SK-N-SH (cell line): ENCODE results near the gene TDRD9. TPM values are rescaled to one million over a fixed set of nuclear protein-coding genes. Genes with fewer than 3 reads are reported as not detected.
A peak's percentile ranks its signal among the peaks of the same experiment; 100 is the strongest.

Experiments
- CTCF ChIA-PET: fragments of 300-600, 350-600 bp; formaldehyde crosslinking; extraction: SDS; loops from one replicate; lab custom pipeline; 2021; lab: Yijun Ruan, JAX
- POLR2A ChIA-PET: fragments of 350-600 bp; sonication (Branson Sonifier 250); formaldehyde crosslinking; extraction: SDS; loops from one replicate; lab custom pipeline; 2020; ENCODE audit warnings: antibody characterized with exemption, inconsistent platforms; lab: Yijun Ruan, JAX
- DNase-seq: peaks from one replicate; pipeline ENCODE4 v3.0.0; 2012
- H2AFZ ChIP-seq: fragments of 200-600 bp; sonication (generic); 2 replicates; pipeline ENCODE4 v1.8.1; 2016; ENCODE audit warnings: antibody characterized with exemption, mild to moderate bottlenecking, low read depth
- H3F3A ChIP-seq: fragments of 200-600 bp; sonication (generic); replicated peaks from 2 replicates; pipeline ENCODE3; 2016; ENCODE audit warnings: antibody characterized with exemption, mild to moderate bottlenecking; ENCODE audit not compliant: insufficient read depth
- H3K27ac ChIP-seq, 2 experiments: fragments of 200-500 bp in 1 of 2; fragments of 200-600 bp in 1 of 2; sonication (Bioruptor generic) in 1 of 2; sonication (generic), shearing (Covaris generic) in 1 of 2; 2 replicates each; pipeline versions ENCODE4 v1.5.1 to v1.6.1; 2014 to 2016; ENCODE audit warnings: low read depth in 2 of 2, inconsistent platforms in 1 of 2, low read length in 1 of 2, mild to moderate bottlenecking in 1 of 2, mixed read lengths in 1 of 2
- H3K27me3 ChIP-seq: fragments of 200-600 bp; sonication (generic), shearing (Covaris generic); 2 replicates; pipeline ENCODE4 v1.6.1; 2016; ENCODE audit warnings: mixed run types; ENCODE audit not compliant: insufficient read depth
- H3K36me3 ChIP-seq, 2 experiments: fragments of 200-500 bp in 1 of 2; fragments of 200-600 bp in 1 of 2; sonication (Bioruptor generic) in 1 of 2; sonication (generic) in 1 of 2; replicated peaks in 1 of 2; 2 replicates each; pipeline versions ENCODE3 to v1.5.1; 2014 to 2016; ENCODE audit warnings: low read length in 1 of 2, mild to moderate bottlenecking in 1 of 2; ENCODE audit not compliant: insufficient read depth in 2 of 2, control insufficient read depth in 1 of 2
- H3K4me1 ChIP-seq, 2 experiments: fragments of 200-500 bp in 1 of 2; fragments of 200-600 bp in 1 of 2; sonication (Bioruptor generic) in 1 of 2; sonication (generic), shearing (Covaris generic) in 1 of 2; 2 replicates each; pipeline versions ENCODE4 v1.5.1 to v1.6.1; 2014 to 2016; ENCODE audit warnings: low read depth in 1 of 2, low read length in 1 of 2, mixed run types in 1 of 2; ENCODE audit not compliant: insufficient read depth in 2 of 2, control insufficient read depth in 1 of 2
- H3K4me2 ChIP-seq: fragments of 200-600 bp; sonication (generic), shearing (Covaris generic); 2 replicates; pipeline ENCODE4 v1.6.1; 2017; ENCODE audit warnings: mixed run types
- H3K4me3 ChIP-seq, 2 experiments: fragments of 200-500 bp in 1 of 2; fragments of 200-600 bp in 1 of 2; sonication (Bioruptor generic) in 1 of 2; sonication (generic), shearing (Covaris generic) in 1 of 2; 2 replicates each; pipeline versions ENCODE4 v1.5.1 to v1.8.1; 2014 to 2016; ENCODE audit warnings: low read depth in 2 of 2, inconsistent platforms in 1 of 2, low read length in 1 of 2, mild to moderate bottlenecking in 1 of 2, mixed read lengths in 1 of 2, moderate library complexity in 1 of 2
- H3K79me2 ChIP-seq: fragments of 200-600 bp; sonication (generic); 2 replicates; pipeline ENCODE4 v1.8.1; 2017; ENCODE audit warnings: mild to moderate bottlenecking; ENCODE audit not compliant: insufficient read depth
- H3K9ac ChIP-seq: fragments of 200-600 bp; sonication (generic); 2 replicates; pipeline ENCODE4 v1.6.1; 2017; ENCODE audit warnings: mixed run types
- H3K9me2 ChIP-seq: fragments of 200-600 bp; sonication (generic); 2 replicates; pipeline ENCODE4 v1.6.1; 2017; ENCODE audit warnings: mixed run types
- H3K9me3 ChIP-seq: fragments of 200-600 bp; sonication (generic); 2 replicates; pipeline ENCODE4 v1.6.1; 2017; ENCODE audit warnings: mixed run types, mild to moderate bottlenecking, moderate library complexity
- H4K20me1 ChIP-seq: fragments of 200-600 bp; sonication (generic); 2 replicates; pipeline ENCODE4 v1.6.1; 2017; ENCODE audit warnings: mild to moderate bottlenecking, mixed run types; ENCODE audit not compliant: insufficient read depth
- CHD2 ChIP-seq: fragments of 150-350 bp; IDR thresholded peaks from 2 replicates; pipeline ENCODE4 v1.6.1; 2018; ENCODE audit warnings: low read length; ENCODE audit not compliant: partially characterized antibody
- CTCF ChIP-seq: fragments of 200-600 bp; sonication (generic); IDR thresholded peaks from 2 replicates; pipeline ENCODE4 v1.6.1; 2017; ENCODE audit warnings: antibody characterized with exemption, mild to moderate bottlenecking, moderate library complexity
- EP300 ChIP-seq, 2 experiments: IDR thresholded peaks; 2 replicates each; pipeline versions ENCODE4 v1.4.0 to v1.6.1; 2012; ENCODE audit warnings: borderline replicate concordance in 1 of 2, low read depth in 1 of 2, low read length in 1 of 2
- EZH2phosphoT487 ChIP-seq: fragments of 200-600 bp; sonication (generic); IDR thresholded peaks from 2 replicates; pipeline ENCODE4 v1.6.1; 2017; ENCODE audit warnings: low read depth, mixed run types, mild to moderate bottlenecking, antibody characterized with exemption, moderate library complexity, borderline replicate concordance
- FOXM1 ChIP-seq: IDR thresholded peaks from 2 replicates; pipeline ENCODE4 v1.4.0; 2012; ENCODE audit warnings: low read depth, mild to moderate bottlenecking
- GABPA ChIP-seq: IDR thresholded peaks from 2 replicates; pipeline ENCODE4 v1.4.0; 2012; ENCODE audit warnings: low read depth, mild to moderate bottlenecking
- GATA2 ChIP-seq: sonication (generic); formaldehyde crosslinking; IDR thresholded peaks from 2 replicates; pipeline ENCODE4 v1.5.0; 2020; ENCODE audit warnings: mild to moderate bottlenecking, missing genetic modification reagents
- JUND ChIP-seq: IDR thresholded peaks from 2 replicates; pipeline ENCODE4 v1.4.0; 2012
- MXI1 ChIP-seq: IDR thresholded peaks from 2 replicates; pipeline ENCODE4 v1.6.1; 2012; ENCODE audit warnings: mild to moderate bottlenecking, low read depth, low read length, improper control_type of control experiment
- POLR2AphosphoS5 ChIP-seq: IDR thresholded peaks from 2 replicates; pipeline ENCODE4 v1.6.1; 2012; ENCODE audit warnings: low read depth, low read length
- RAD21 ChIP-seq: IDR thresholded peaks from 2 replicates; pipeline ENCODE4 v1.6.1; 2012; ENCODE audit warnings: mild to moderate bottlenecking, low read length
- RCOR1 ChIP-seq: fragments of 150-350 bp; IDR thresholded peaks from 2 replicates; pipeline ENCODE4 v1.6.1; 2017; ENCODE audit warnings: antibody characterized with exemption, low read length
- RXRA ChIP-seq: IDR thresholded peaks from 2 replicates; pipeline ENCODE4 v1.4.0; 2012; ENCODE audit warnings: low read depth, mild to moderate bottlenecking, borderline replicate concordance
- SMC3 ChIP-seq: IDR thresholded peaks from 2 replicates; pipeline ENCODE4 v1.6.1; 2012; ENCODE audit warnings: low read depth, low read length, improper control_type of control experiment
- TAF1 ChIP-seq: IDR thresholded peaks from 2 replicates; pipeline ENCODE4 v1.6.1; 2012; ENCODE audit warnings: low read depth, mild to moderate bottlenecking, low read length, moderate library complexity, borderline replicate concordance
- USF2 ChIP-seq: fragments of 150-350 bp; IDR thresholded peaks from 2 replicates; pipeline ENCODE4 v1.6.1; 2017; ENCODE audit warnings: antibody characterized with exemption, low read length, low read depth, borderline replicate concordance
- ZBTB33 ChIP-seq: IDR thresholded peaks from 2 replicates; pipeline ENCODE4 v1.4.0; 2012; ENCODE audit warnings: low read depth, borderline replicate concordance
- WGBS: methylation state at CpG from one replicate; pipeline ENCODE4 v1.1.6; 2017; ENCODE audit warnings: low lambda C conversion rate; 5-methylcytosine and 5-hydroxymethylcytosine counted together
- polyA plus RNA-seq, 3 experiments: library from polyadenylated mRNA; depleted of rRNA; stranded (reverse); fragments of >200 nt; gene quantifications; 2 replicates each; pipeline ENCODE4 v1.2.3, GENCODE V29; 2012

Gene TDRD9
- polyA plus RNA-seq, 1 of the 3 experiments (the other 2 are of a cell fraction): not detected

- no peaks in the 10 kb centered on the region for H3K9me2 ChIP-seq
- no peak overlapping the region for H2AFZ ChIP-seq
- 59% methylated on average over 6 of the region's 6 CpGs for WGBS
- H3K27ac ChIP-seq: no peak overlapping the region
- no peaks in the 10 kb centered on the region for H4K20me1 ChIP-seq
- H3K4me1 ChIP-seq: peaks cover 0 to 2% of the 10 kb centered on the region in 2 experiments; a peak in 1 of 4 replicates
- no peak overlapping the region for H3K4me2 ChIP-seq
- ChIA-PET POLR2A (no interaction called here), CTCF (interaction anchor here (2.0 kb wide), 1 partner anchor 88 kb away, joined by 6 read pairs; no protein-coding TSS in a partner anchor)
- H3K36me3 ChIP-seq: no peaks in the 10 kb centered on the region
- no peak overlapping the region for H3K4me3 ChIP-seq
- H3K9me3 ChIP-seq: no peaks in the 10 kb centered on the region
- TF ChIP-seq GATA2 (no peak), POLR2AphosphoS5 (no peak), EZH2phosphoT487 (no peak), JUND (no peak), RCOR1 (no peak), ZBTB33 (no peak), USF2 (no peak), FOXM1 (no peak), SMC3 (no peak), TAF1 (no peak), CHD2 (no peak), EP300 (IDR thresholded peaks at IDR 0.05; ENCODE audit: borderline replicate concordance in 1 of 2, low read depth in 1 of 2, low read length in 1 of 2) (no peak), MXI1 (no peak), RAD21 (no peak), RXRA (no peak), CTCF (no peak), GABPA (no peak)
- TF ChIP-seq, all 33 proteins: peak for 0
- Histone ChIP-seq H3K79me2 (no peaks in the 10 kb centered on the region), H3F3A (no peaks in the 10 kb centered on the region), H3K27me3 (no peaks in the 10 kb centered on the region), H3K9ac (no peak overlapping the region)
- peak; percentile 32 for DNase-seq
Measured at GRCh38 chr14:103896578-103896977, 31.7 kb upstream of the TDRD9 start.
